ENCODE results near the gene FBXO8. TPM values are rescaled to one million over a fixed set of nuclear protein-coding genes. Genes with fewer than 3 reads are reported as not detected.

Gene FBXO8
- 14.5 and 22.9 TPM in 2 replicates for total RNA-seq (2014; rRNA removed; shearing (Covaris generic))

- no peaks in the 10 kb centered on the region for H3K36me3 ChIP-seq (replicated peaks; ENCODE audit: control insufficient read depth, insufficient read depth, low read length)
- H3K4me3 ChIP-seq (ENCODE audit: insufficient read depth, low read depth, low read length) = peak within 1 kb of the TSS; percentile 91
- DNase-seq = peak; percentile 56
- H3K27me3 ChIP-seq (ENCODE audit: control insufficient read depth, insufficient read depth, low read length) = no peaks in the 10 kb centered on the region
Measured at GRCh38 chr4:174283507-174284471, at the start of gene FBXO8, which contains the start of gene CEP44. FBXO8 (minus strand) TSS chr4:174283667; CDS start chr4:174263092, 20,575 bp downstream. CEP44 (plus strand) TSS chr4:174283911; CDS start chr4:174299122, 15,211 bp downstream.

- Histone ChIP-seq H3K4me3 (ENCODE audit: insufficient read depth, low read depth, low read length) (no peak overlapping the region), H3K36me3 (replicated peaks; ENCODE audit: control insufficient read depth, insufficient read depth, low read length) (no peaks in the 10 kb centered on the region), H3K27me3 (ENCODE audit: control insufficient read depth, insufficient read depth, low read length) (no peaks in the 10 kb centered on the region)
- no peak for DNase-seq
Measured at GRCh38 chr4:174332741-174333493, 49.5 kb upstream of the FBXO8 start.

- Histone ChIP-seq H3K4me3 (ENCODE audit: insufficient read depth, low read depth, low read length) (no peak overlapping the region), H3K27me3 (ENCODE audit: control insufficient read depth, insufficient read depth, low read length) (no peaks in the 10 kb centered on the region), H3K36me3 (replicated peaks; ENCODE audit: control insufficient read depth, insufficient read depth, low read length) (no peaks in the 10 kb centered on the region; the same call in 1 of the 2 replicates)
- DNase-seq = no peak
Measured at GRCh38 chr4:174324725-174325124, 41.3 kb upstream of the FBXO8 start.

GRCh38 chr4:174324236-174324635 is 40.8 kb upstream of the FBXO8 start:
- no peaks in the 10 kb centered on the region for H3K27me3 ChIP-seq (ENCODE audit: control insufficient read depth, insufficient read depth, low read length)
- no peaks in the 10 kb centered on the region; the same call in 1 of the 2 replicates for H3K36me3 ChIP-seq (replicated peaks; ENCODE audit: control insufficient read depth, insufficient read depth, low read length)
- DNase-seq = no peak
- H3K4me3 ChIP-seq (ENCODE audit: insufficient read depth, low read depth, low read length) = no peak overlapping the region

- H3K27me3 ChIP-seq (ENCODE audit: control insufficient read depth, insufficient read depth, low read length) = no peaks in the 10 kb centered on the region
- no peak for DNase-seq
- no peaks in the 10 kb centered on the region; the same call in 1 of the 2 replicates for H3K36me3 ChIP-seq (replicated peaks; ENCODE audit: control insufficient read depth, insufficient read depth, low read length)
- no peak overlapping the region for H3K4me3 ChIP-seq (ENCODE audit: insufficient read depth, low read depth, low read length)
Measured at GRCh38 chr4:174320494-174321199, 37.2 kb upstream of the FBXO8 start.

GRCh38 chr4:174318829-174319764 is 35.6 kb upstream of the FBXO8 start:
- no peaks in the 10 kb centered on the region; the same call in 1 of the 2 replicates for H3K36me3 ChIP-seq (replicated peaks; ENCODE audit: control insufficient read depth, insufficient read depth, low read length)
- no peak overlapping the region for H3K4me3 ChIP-seq (ENCODE audit: insufficient read depth, low read depth, low read length)
- no peaks in the 10 kb centered on the region for H3K27me3 ChIP-seq (ENCODE audit: control insufficient read depth, insufficient read depth, low read length)
- DNase-seq = peak; percentile 17

- no peak for DNase-seq
- Histone ChIP-seq H3K36me3 (replicated peaks; ENCODE audit: control insufficient read depth, insufficient read depth, low read length) (no peaks in the 10 kb centered on the region; the same call in 1 of the 2 replicates), H3K27me3 (ENCODE audit: control insufficient read depth, insufficient read depth, low read length) (no peaks in the 10 kb centered on the region), H3K4me3 (ENCODE audit: insufficient read depth, low read depth, low read length) (no peak overlapping the region)
Measured at GRCh38 chr4:174317531-174317930, 34.1 kb upstream of the FBXO8 start.

- Histone ChIP-seq H3K27me3 (ENCODE audit: control insufficient read depth, insufficient read depth, low read length) (no peaks in the 10 kb centered on the region), H3K4me3 (ENCODE audit: insufficient read depth, low read depth, low read length) (no peak overlapping the region), H3K36me3 (replicated peaks; ENCODE audit: control insufficient read depth, insufficient read depth, low read length) (no peaks in the 10 kb centered on the region; the same call in 1 of the 2 replicates)
- DNase-seq = no peak
Measured at GRCh38 chr4:174316954-174317353, 33.5 kb upstream of the FBXO8 start.

GRCh38 chr4:174316546-174316945 is 33.1 kb upstream of the FBXO8 start:
- H3K4me3 ChIP-seq (ENCODE audit: insufficient read depth, low read depth, low read length) = no peak overlapping the region
- DNase-seq = no peak
- no peaks in the 10 kb centered on the region for H3K27me3 ChIP-seq (ENCODE audit: control insufficient read depth, insufficient read depth, low read length)
- no peaks in the 10 kb centered on the region; the same call in 1 of the 2 replicates for H3K36me3 ChIP-seq (replicated peaks; ENCODE audit: control insufficient read depth, insufficient read depth, low read length)

GRCh38 chr4:174314770-174315169 is 31.3 kb upstream of the FBXO8 start:
- no peaks in the 10 kb centered on the region for H3K27me3 ChIP-seq (ENCODE audit: control insufficient read depth, insufficient read depth, low read length)
- no peak for DNase-seq
- H3K4me3 ChIP-seq (ENCODE audit: insufficient read depth, low read depth, low read length) = no peak overlapping the region
- no peaks in the 10 kb centered on the region; the same call in 1 of the 2 replicates for H3K36me3 ChIP-seq (replicated peaks; ENCODE audit: control insufficient read depth, insufficient read depth, low read length)

GRCh38 chr4:174314274-174314673 is 30.8 kb upstream of the FBXO8 start:
- Histone ChIP-seq H3K36me3 (replicated peaks; ENCODE audit: control insufficient read depth, insufficient read depth, low read length) (no peaks in the 10 kb centered on the region; the same call in 1 of the 2 replicates), H3K4me3 (ENCODE audit: insufficient read depth, low read depth, low read length) (no peak overlapping the region), H3K27me3 (ENCODE audit: control insufficient read depth, insufficient read depth, low read length) (no peaks in the 10 kb centered on the region)
- no peak for DNase-seq

- Histone ChIP-seq H3K4me3 (ENCODE audit: insufficient read depth, low read depth, low read length) (no peak overlapping the region), H3K36me3 (replicated peaks; ENCODE audit: control insufficient read depth, insufficient read depth, low read length) (no peaks in the 10 kb centered on the region; the same call in none of the 2 replicates), H3K27me3 (ENCODE audit: control insufficient read depth, insufficient read depth, low read length) (no peaks in the 10 kb centered on the region)
- DNase-seq = no peak
Measured at GRCh38 chr4:174312993-174313392, 29.5 kb upstream of the FBXO8 start.

- H3K27me3 ChIP-seq (ENCODE audit: control insufficient read depth, insufficient read depth, low read length) = no peaks in the 10 kb centered on the region
- no peak for DNase-seq
- no peak overlapping the region for H3K4me3 ChIP-seq (ENCODE audit: insufficient read depth, low read depth, low read length)
- peaks cover 1% of the 10 kb centered on the region for H3K36me3 ChIP-seq (replicated peaks; ENCODE audit: control insufficient read depth, insufficient read depth, low read length)
Measured at GRCh38 chr4:174307694-174308093, 24.2 kb upstream of the FBXO8 start.

Data from H7 (cell line).